Vagina (tissue), 2 donors: ENCODE data around the gene DENND4A.

ENCODE experiments used
- CTCF ChIP-seq, 3 experiments: fragments of 450-650 bp in 2 of 3; fragments of 200-600 bp in 1 of 3; sonication (generic) in 1 of 3; IDR thresholded peaks; one replicate each; pipeline ENCODE4 v1.5.1; 2017 to 2019; ENCODE audit warnings: antibody characterized with exemption in 3 of 3, mild to moderate bottlenecking in 2 of 3, moderate library complexity in 2 of 3
- POLR2A ChIP-seq, 2 donors: fragments of 450-650 bp; IDR thresholded peaks; one replicate each; pipeline ENCODE4 v1.6.1; 2017; ENCODE audit warnings: antibody characterized with exemption in 2 of 2, mild to moderate bottlenecking in 2 of 2, moderate library complexity in 2 of 2
- POLR2AphosphoS5 ChIP-seq, 2 donors: sonication (generic); formaldehyde crosslinking; IDR thresholded peaks; one replicate each; pipeline ENCODE4 v1.9.0; 2017; ENCODE audit warnings: antibody characterized with exemption in 2 of 2, mild to moderate bottlenecking in 2 of 2, low read depth in 1 of 2; ENCODE audit not compliant: insufficient read depth in 1 of 2

GRCh38 chr15:65836665-65837064 is 44.6 kb upstream of the DENND4A start:
- TF ChIP-seq POLR2A (IDR thresholded peaks at IDR 0.05): no peak
- no peak for TF ChIP-seq CTCF (IDR thresholded peaks at IDR 0.05)
- TF ChIP-seq POLR2AphosphoS5 (IDR thresholded peaks at IDR 0.05; ENCODE audit: insufficient read depth in 1 of 2, low read depth in 1 of 2): no peak
